AG04449 (cell line): Measurements from ENCODE around the gene NR1I3.

Source experiments
- CTCF ChIA-PET: fragments of 350-600 bp; formaldehyde crosslinking; extraction: SDS; loops from one replicate; lab custom pipeline; 2021; ENCODE audit warnings: antibody characterized with exemption; lab: Yijun Ruan, JAX
- POLR2A ChIA-PET: fragments of 400-600, 350-600 bp; formaldehyde crosslinking; extraction: SDS; loops from one replicate; lab custom pipeline; 2020; ENCODE audit warnings: antibody characterized with exemption, inconsistent platforms; lab: Yijun Ruan, JAX
- DNase-seq: peaks from one replicate; pipeline ENCODE4 v3.0.0-alpha.2; 2010; ENCODE audit warnings: low read depth, low spot score
- H3K4me3 ChIP-seq: 2 replicates; pipeline ENCODE4 v1.5.1; 2011; ENCODE audit warnings: low read depth, mild to moderate bottlenecking, control low read depth, low read length
- CTCF ChIP-seq: IDR thresholded peaks from one replicate; pipeline ENCODE4 v1.5.1; 2011; ENCODE audit warnings: mild to moderate bottlenecking, moderate library complexity, low read length, control low read depth, inconsistent platforms; ENCODE audit not compliant: insufficient read depth; ENCODE audit errors: missing control alignments

The NR1I3 gene

GRCh38 chr1:161273402-161273801 is 35.4 kb upstream of the NR1I3 start:
- ChIA-PET CTCF (interaction anchor here (1.3 to 2.1 kb wide), 4 partner anchors 15 to 47 kb away, joined by 4 to 12 read pairs (median 8); partner anchors contain the start of genes PCP4L1 and TOMM40L), POLR2A (no interaction called here)
- DNase-seq: no peak
- TF ChIP-seq CTCF: no peak
- no peak overlapping the region for H3K4me3 ChIP-seq

GRCh38 chr1:161267321-161267720 is 29.3 kb upstream of the NR1I3 start:
- no peak overlapping the region for H3K4me3 ChIP-seq
- DNase-seq: no peak
- TF ChIP-seq CTCF: no peak
- ChIA-PET POLR2A (no interaction called here), CTCF (interaction anchor here (1.0 to 1.7 kb wide), 3 partner anchors 15 to 115 kb away, joined by 3 to 5 read pairs (median 4); no protein-coding TSS in a partner anchor)

GRCh38 chr1:161266836-161267235 is 28.8 kb upstream of the NR1I3 start:
- no peak for TF ChIP-seq CTCF
- no peak overlapping the region for H3K4me3 ChIP-seq
- DNase-seq: no peak
- ChIA-PET CTCF (interaction anchor here (1.0 to 1.7 kb wide), 5 partner anchors 14 to 115 kb away, joined by 3 to 6 read pairs (median 4); no protein-coding TSS in a partner anchor), POLR2A (no interaction called here)

GRCh38 chr1:161266202-161266601 is 28.2 kb upstream of the NR1I3 start:
- no peak overlapping the region for H3K4me3 ChIP-seq
- DNase-seq: no peak
- ChIA-PET CTCF (interaction anchor here (1.0 to 1.7 kb wide), 5 partner anchors 14 to 116 kb away, joined by 3 to 6 read pairs (median 4); no protein-coding TSS in a partner anchor), POLR2A (interaction anchor here (0.6 kb wide), 1 partner anchor 81 kb away, joined by 3 read pairs; no protein-coding TSS in a partner anchor)
- TF ChIP-seq CTCF: no peak

- TF ChIP-seq CTCF: no peak
- CTCF ChIA-PET: no interaction called here
- DNase-seq: no peak
- POLR2A ChIA-PET: interaction anchor here (0.6 kb wide), 1 partner anchor 82 kb away, joined by 3 read pairs; no protein-coding TSS in a partner anchor
- H3K4me3 ChIP-seq: no peak overlapping the region
These were observed 27.3 kb upstream of the NR1I3 start for GRCh38 chr1:161265305-161265704.

- H3K4me3 ChIP-seq: no peak overlapping the region
- CTCF ChIA-PET: interaction anchor here (1.2 to 4.9 kb wide), 2 partner anchors 12 to 35 kb away, joined by 4 to 37 read pairs; partner anchors contain the start of gene TOMM40L
- no peak for DNase-seq
- POLR2A ChIA-PET: no interaction called here
- TF ChIP-seq CTCF: no peak
These were observed 23.5 kb upstream of the NR1I3 start for GRCh38 chr1:161261261-161262235.
